Left lung (tissue), 10 donors: ENCODE measurements around the gene STARD4. TPM values are rescaled to one million over a fixed set of nuclear protein-coding genes. Genes with fewer than 3 reads are reported as not detected.

ENCODE experiments used
- ATAC-seq: fragments of 200-7000 bp; cut with Tn5 transposase; one replicate; pipeline ENCODE4 v1.9.1; 2020; ENCODE audit warnings: moderate library complexity
- DNase-seq, 4 donors: peaks; one replicate each; pipeline ENCODE4 v3.0.0-alpha.2; 2013 to 2020
- H3K27ac ChIP-seq, 2 donors: fragments of 200-600 bp; sonication (generic) in 1 of 2; one replicate each; pipeline versions ENCODE4 v1.5.0 to v1.8.0; 2020 to 2021
- H3K27me3 ChIP-seq, 2 donors: fragments of 200-600 bp; sonication (generic) in 1 of 2; one replicate each; pipeline versions ENCODE4 v1.5.0 to v1.8.0; 2020 to 2021
- H3K36me3 ChIP-seq, 2 donors: fragments of 200-600 bp; sonication (generic) in 1 of 2; one replicate each; pipeline versions ENCODE4 v1.5.0 to v1.8.0; 2020 to 2021
- H3K4me1 ChIP-seq, 2 donors: fragments of 200-600 bp; one replicate each; pipeline ENCODE4 v1.8.0; 2021
- H3K4me3 ChIP-seq, 2 donors: fragments of 200-600 bp; sonication (generic) in 1 of 2; one replicate each; pipeline versions ENCODE4 v1.5.0 to v1.8.0; 2020 to 2021; ENCODE audit warnings: mild to moderate bottlenecking in 1 of 2
- H3K9me3 ChIP-seq, 2 donors: fragments of 200-600 bp; sonication (generic) in 1 of 2; one replicate each; pipeline versions ENCODE4 v1.5.0 to v1.8.0; 2020 to 2021
- intact Hi-C, 2 donors: fragments of 100-400 bp; cut with DNase I; formaldehyde crosslinking; loops; one replicate each; pipeline versions ENCODE4 v1.11.2 to v1.14.2; 2022
- polyA plus RNA-seq, 6 donors: library from polyadenylated mRNA; unstranded; fragments of 120-200 nt; gene quantifications; one replicate each; pipeline ENCODE4 v1.2.1, GENCODE V29; 2013; ENCODE audit not compliant: insufficient read length in 6 of 6
- total RNA-seq, 2 donors: library from RNA; stranded (reverse); fragmentation: NEBNext Ultra II Directional; extraction: Animal tissue kit (Norgen Biotek cat#: 25700); gene quantifications; one replicate each; pipeline ENCODE4 v1.2.1, GENCODE V29; 2021
- TF ChIP-seq, protein P1 (sequence below), 2 donors: fragments of 200-600 bp; sonication (generic) in 1 of 2; IDR thresholded peaks; one replicate each; pipeline versions ENCODE4 v1.5.0 to v1.8.0; 2021; ENCODE audit warnings: antibody characterized with exemption in 2 of 2
- donor health status: DM: no; HTN: yes; CAD: no.
- donor health status: DM: no; HTN: no; CAD: no.

STARD4 gene
- total and polyA plus RNA-seq, 8 donors, result 32.4 to 68.2 (median 38.2) TPM

GRCh38 chr5:111511174-111511830 lies 1.0 kb downstream of the STARD4 start:
- intact Hi-C loops, result no loop called here
- Histone ChIP-seq H3K4me3 (peak overlapping the region; percentile 77 to 91), H3K4me1 (peaks cover 0 to 39% of the 10 kb centered on the region in 2 donors), H3K27ac (peak overlapping the region; percentile 92 to 93), H3K36me3 (no peaks in the 10 kb centered on the region), H3K9me3 (no peaks in the 10 kb centered on the region), H3K27me3 (no peaks in the 10 kb centered on the region)
- DNase-seq, result no peak
- TF ChIP-seq, protein P1, sequence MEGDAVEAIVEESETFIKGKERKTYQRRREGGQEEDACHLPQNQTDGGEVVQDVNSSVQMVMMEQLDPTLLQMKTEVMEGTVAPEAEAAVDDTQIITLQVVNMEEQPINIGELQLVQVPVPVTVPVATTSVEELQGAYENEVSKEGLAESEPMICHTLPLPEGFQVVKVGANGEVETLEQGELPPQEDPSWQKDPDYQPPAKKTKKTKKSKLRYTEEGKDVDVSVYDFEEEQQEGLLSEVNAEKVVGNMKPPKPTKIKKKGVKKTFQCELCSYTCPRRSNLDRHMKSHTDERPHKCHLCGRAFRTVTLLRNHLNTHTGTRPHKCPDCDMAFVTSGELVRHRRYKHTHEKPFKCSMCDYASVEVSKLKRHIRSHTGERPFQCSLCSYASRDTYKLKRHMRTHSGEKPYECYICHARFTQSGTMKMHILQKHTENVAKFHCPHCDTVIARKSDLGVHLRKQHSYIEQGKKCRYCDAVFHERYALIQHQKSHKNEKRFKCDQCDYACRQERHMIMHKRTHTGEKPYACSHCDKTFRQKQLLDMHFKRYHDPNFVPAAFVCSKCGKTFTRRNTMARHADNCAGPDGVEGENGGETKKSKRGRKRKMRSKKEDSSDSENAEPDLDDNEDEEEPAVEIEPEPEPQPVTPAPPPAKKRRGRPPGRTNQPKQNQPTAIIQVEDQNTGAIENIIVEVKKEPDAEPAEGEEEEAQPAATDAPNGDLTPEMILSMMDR (IDR thresholded peaks at IDR 0.05), result no peak
- ATAC-seq, result no peak

GRCh38 chr5:111509119-111509518 lies 3.2 kb downstream of the STARD4 start:
- peak overlapping the region in 1 of 2 donors; percentile 91 for H3K4me3 ChIP-seq
- H3K9me3 ChIP-seq, result no peaks in the 10 kb centered on the region
- intact Hi-C loops, result no loop called here
- DNase-seq (no peak), ATAC-seq (no peak)
- no peaks in the 10 kb centered on the region for H3K36me3 ChIP-seq
- TF ChIP-seq, protein P1 (IDR thresholded peaks at IDR 0.05), result no peak
- peaks cover 0 to 39% of the 10 kb centered on the region in 2 donors for H3K4me1 ChIP-seq
- H3K27me3 ChIP-seq, result no peaks in the 10 kb centered on the region
- no peak overlapping the region for H3K27ac ChIP-seq

DNA sequence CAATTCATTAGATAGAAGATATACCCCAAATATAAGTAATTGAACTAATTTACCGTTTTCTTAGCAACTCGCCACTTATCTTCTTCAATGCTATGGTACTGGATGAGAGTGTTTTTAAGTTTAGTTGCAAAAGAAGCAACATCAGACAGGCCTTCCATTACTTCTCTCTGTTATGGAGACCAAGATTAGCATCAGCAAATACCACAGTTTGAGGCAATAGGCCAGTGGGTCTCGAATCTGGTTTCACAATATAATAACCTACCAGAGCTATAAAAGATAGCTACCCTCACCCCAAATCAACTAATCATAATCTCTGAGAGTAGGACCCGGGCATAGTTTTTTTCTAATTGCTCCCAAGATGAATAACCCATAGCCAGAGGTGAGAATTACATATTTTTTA lies 5.1 kb downstream of the STARD4 start:
- H3K9me3 ChIP-seq, result no peaks in the 10 kb centered on the region
- H3K27ac ChIP-seq, result no peak overlapping the region
- no peak for ATAC-seq
- no peak overlapping the region for H3K4me3 ChIP-seq
- H3K36me3 ChIP-seq, result peaks cover 0 to 2% of the 10 kb centered on the region in 2 donors
- DNase-seq, result no peak
- no peaks in the 10 kb centered on the region for H3K27me3 ChIP-seq
- TF ChIP-seq, protein P1 (IDR thresholded peaks at IDR 0.05), result no peak
- H3K4me1 ChIP-seq, result peaks cover 0 to 35% of the 10 kb centered on the region in 2 donors
- intact Hi-C loops, result no loop called here

DNA sequence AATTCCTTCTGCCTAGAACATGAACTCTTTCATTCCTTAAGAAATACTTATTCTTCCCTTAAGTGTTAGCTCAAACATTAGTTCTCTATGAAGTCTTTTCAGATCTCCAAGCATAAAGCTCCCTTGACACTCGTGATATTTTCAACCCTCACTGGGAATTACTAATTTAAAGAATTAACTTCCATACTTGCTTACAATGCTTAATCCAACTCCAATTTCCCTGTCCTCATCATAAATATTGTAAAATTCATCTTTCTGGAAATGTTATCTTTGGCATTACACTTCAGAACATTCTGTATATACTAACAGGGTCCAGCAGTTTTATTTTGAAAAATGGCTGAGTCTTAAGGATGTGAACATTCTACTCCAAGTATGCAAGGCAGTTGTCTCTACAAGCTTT lies 7.2 kb downstream of the STARD4 start:
- intact Hi-C loops, result no loop called here
- no peak overlapping the region for H3K4me3 ChIP-seq
- no peak overlapping the region for H3K27ac ChIP-seq
- DNase-seq (no peak), ATAC-seq (peak; percentile 45)
- TF ChIP-seq, protein P1 (IDR thresholded peaks at IDR 0.05), result no peak
- no peaks in the 10 kb centered on the region for H3K9me3 ChIP-seq
- H3K36me3 ChIP-seq, result peaks cover 0 to 21% of the 10 kb centered on the region in 2 donors
- peaks cover 0 to 22% of the 10 kb centered on the region in 2 donors for H3K4me1 ChIP-seq
- H3K27me3 ChIP-seq, result no peaks in the 10 kb centered on the region

GRCh38 chr5:111502956-111503355 lies 9.4 kb downstream of the STARD4 start:
- Histone ChIP-seq H3K36me3 (peaks cover 0 to 37% of the 10 kb centered on the region in 2 donors), H3K27ac (no peak overlapping the region), H3K27me3 (no peaks in the 10 kb centered on the region), H3K4me1 (peaks cover 0 to 3% of the 10 kb centered on the region in 2 donors), H3K9me3 (no peaks in the 10 kb centered on the region), H3K4me3 (no peak overlapping the region)
- ATAC-seq (no peak), DNase-seq (no peak)
- intact Hi-C loops, result no loop called here
- TF ChIP-seq, protein P1 (IDR thresholded peaks at IDR 0.05), result no peak
